OCI-LY7 (cell line): ENCODE results near the gene CAPS. TPM values are rescaled to one million over a fixed set of nuclear protein-coding genes. Genes with fewer than 3 reads are reported as not detected.

ENCODE experiments used
- BruUV-seq: library from RNA; stranded (reverse); fragments of 400-500 nt; replicated peaks from 2 replicates; lab custom pipeline; 2021; lab: Mats Ljungman, UMichigan
- CTCF ChIA-PET: fragments of 300-600 bp; sonication (Branson Sonifier 250); formaldehyde crosslinking; loops from one replicate; lab custom pipeline; 2022; ENCODE audit warnings: antibody characterized with exemption; ENCODE audit not compliant: unreplicated experiment; lab: Charles Lee
- POLR2A ChIA-PET: fragments of 300-600 bp; sonication (Branson Sonifier 250); formaldehyde crosslinking; loops from one replicate; lab custom pipeline; 2022; ENCODE audit warnings: antibody characterized with exemption; lab: Charles Lee
- DNase-seq: peaks from one replicate; pipeline ENCODE4 v3.0.0-alpha.2; 2015; ENCODE audit warnings: low spot score
- H2AFZ ChIP-seq: fragments of 200-600 bp; sonication (generic), shearing (Covaris generic); 2 replicates; pipeline ENCODE4 v1.6.1; 2014; ENCODE audit warnings: mild to moderate bottlenecking, antibody characterized with exemption, low read length, moderate library complexity
- H3K27ac ChIP-seq: fragments of 200-600 bp; sonication (generic); 2 replicates; pipeline ENCODE4 v1.5.1; 2014; ENCODE audit warnings: mixed run types, low read depth, mild to moderate bottlenecking, moderate library complexity, low read length, inconsistent platforms; ENCODE audit not compliant: poor library complexity, severe bottlenecking
- H3K36me3 ChIP-seq: fragments of 200-600 bp; sonication (generic); 2 replicates; pipeline ENCODE4 v1.6.1; 2014; ENCODE audit warnings: mild to moderate bottlenecking, antibody characterized with exemption, low read length, moderate library complexity, mixed read lengths; ENCODE audit not compliant: insufficient read depth
- H3K4me1 ChIP-seq: fragments of 200-600 bp; sonication (generic); 2 replicates; pipeline ENCODE4 v1.5.1; 2014; ENCODE audit warnings: mild to moderate bottlenecking, low read length; ENCODE audit not compliant: insufficient read depth, poor library complexity, severe bottlenecking
- H3K4me2 ChIP-seq: fragments of 200-600 bp; sonication (generic); 2 replicates; pipeline ENCODE4 v1.6.1; 2014; ENCODE audit warnings: mild to moderate bottlenecking, low read length
- H3K4me3 ChIP-seq: fragments of 200-600 bp; sonication (generic); 2 replicates; pipeline ENCODE4 v1.5.1; 2014; ENCODE audit warnings: mild to moderate bottlenecking, low read depth, low read length; ENCODE audit not compliant: poor library complexity, severe bottlenecking
- H3K79me2 ChIP-seq: fragments of 200-600 bp; sonication (generic); 2 replicates; pipeline ENCODE4 v1.6.1; 2016; ENCODE audit warnings: low read depth, mild to moderate bottlenecking, low read length, moderate library complexity, mixed read lengths; ENCODE audit not compliant: insufficient read depth
- H3K9me2 ChIP-seq: fragments of 200-600 bp; sonication (generic); 2 replicates; pipeline ENCODE4 v1.6.1; 2016; ENCODE audit warnings: mild to moderate bottlenecking, low read length, mixed read lengths; ENCODE audit not compliant: insufficient read depth
- H3K9me3 ChIP-seq: fragments of 200-600 bp; sonication (generic); 2 replicates; pipeline ENCODE4 v1.6.1; 2014; ENCODE audit warnings: mild to moderate bottlenecking, mixed run types, low read length, mixed read lengths
- H4K20me1 ChIP-seq: fragments of 200-600 bp; sonication (generic); 2 replicates; pipeline ENCODE4 v1.6.1; 2014; ENCODE audit warnings: mild to moderate bottlenecking, antibody characterized with exemption, low read length, moderate library complexity, mixed read lengths; ENCODE audit not compliant: insufficient read depth
- CTCF ChIP-seq: fragments of 200-600 bp; sonication (generic); conservative IDR thresholded peaks from 2 replicates; pipeline ENCODE4 v1.5.1; 2014; ENCODE audit warnings: mild to moderate bottlenecking, antibody characterized with exemption, low read length, moderate library complexity, mixed read lengths
- EZH2phosphoT487 ChIP-seq: fragments of 200-600 bp; sonication (generic); IDR thresholded peaks from 2 replicates; pipeline ENCODE4 v1.6.1; 2018; ENCODE audit warnings: low read depth, borderline replicate concordance, mild to moderate bottlenecking, mixed run types, antibody characterized with exemption, low read length, moderate library complexity, mixed read lengths
- intact Hi-C: fragments of 100-400 bp; cut with micrococcal nuclease; formaldehyde crosslinking; loops from one replicate; pipeline ENCODE4 v1.10.0; 2022; ENCODE audit not compliant: unreplicated experiment
- total RNA-seq, 2 experiments: library from RNA; depleted of rRNA in 1 of 2; stranded (reverse); fragments of >200 nt in 1 of 2; shearing (Covaris generic) in 1 of 2; gene quantifications; 2 replicates each; pipeline ENCODE4 v1.2.3, GENCODE V29; 2014 to 2022

CAPS gene
- total RNA-seq, 2 experiments from 2014 or later = 8.1 to 11.0 TPM

GRCh38 chr19:5934774-5935472, 20.9 kb downstream of the CAPS start:
- Histone ChIP-seq H3K27ac (no peak overlapping the region), H3K9me2 (no peaks in the 10 kb centered on the region), H3K79me2 (no peaks in the 10 kb centered on the region), H3K4me3 (no peak overlapping the region), H3K4me1 (no peaks in the 10 kb centered on the region), H2AFZ (no peak overlapping the region), H3K4me2 (no peak overlapping the region), H3K9me3 (no peaks in the 10 kb centered on the region), H4K20me1 (no peaks in the 10 kb centered on the region), H3K36me3 (peaks cover 85% of the 10 kb centered on the region)
- DNase-seq = no peak
- intact Hi-C loops = no loop called here
- no peak for TF ChIP-seq EZH2phosphoT487
- no peak for TF ChIP-seq CTCF
- no TSS peak for BruUV-seq
- ChIA-PET CTCF (no interaction called here), POLR2A (interaction anchor here (2.0 kb wide), 1 partner anchor 31 kb away, joined by 5 read pairs; the partner anchor contains the start of gene NDUFA11)

GRCh38 chr19:5935473-5936291, 21.6 kb downstream of the CAPS start:
- no peaks in the 10 kb centered on the region for H3K9me3 ChIP-seq
- H3K4me3 ChIP-seq = no peak overlapping the region
- ChIA-PET POLR2A (interaction anchor here (2.0 kb wide), 1 partner anchor 32 kb away, joined by 5 read pairs; the partner anchor contains the start of gene NDUFA11), CTCF (no interaction called here)
- H2AFZ ChIP-seq = no peak overlapping the region
- intact Hi-C loops = no loop called here
- H3K27ac ChIP-seq = no peak overlapping the region
- DNase-seq = no peak
- H3K36me3 ChIP-seq = peaks cover 85% of the 10 kb centered on the region
- no TSS peak for BruUV-seq
- no peaks in the 10 kb centered on the region for H3K4me1 ChIP-seq
- no peaks in the 10 kb centered on the region for H3K9me2 ChIP-seq
- H4K20me1 ChIP-seq = no peaks in the 10 kb centered on the region
- H3K79me2 ChIP-seq = no peaks in the 10 kb centered on the region
- no peak overlapping the region for H3K4me2 ChIP-seq
- TF ChIP-seq EZH2phosphoT487 = no peak
- no peak for TF ChIP-seq CTCF

GRCh38 chr19:5936292-5936592, 22.2 kb downstream of the CAPS start:
- H3K9me3 ChIP-seq = no peaks in the 10 kb centered on the region
- CTCF ChIA-PET = no interaction called here
- no peaks in the 10 kb centered on the region for H3K4me1 ChIP-seq
- intact Hi-C loops = no loop called here
- H2AFZ ChIP-seq = no peak overlapping the region
- no peak overlapping the region for H3K4me2 ChIP-seq
- no peaks in the 10 kb centered on the region for H3K79me2 ChIP-seq
- no peaks in the 10 kb centered on the region for H3K9me2 ChIP-seq
- no peak overlapping the region for H3K27ac ChIP-seq
- no peaks in the 10 kb centered on the region for H4K20me1 ChIP-seq
- TF ChIP-seq EZH2phosphoT487 = no peak
- TF ChIP-seq CTCF = no peak
- no peak for DNase-seq
- no TSS peak for BruUV-seq
- no peak overlapping the region for H3K4me3 ChIP-seq
- peaks cover 85% of the 10 kb centered on the region for H3K36me3 ChIP-seq
- POLR2A ChIA-PET = interaction anchor here (2.0 kb wide), 1 partner anchor 32 kb away, joined by 5 read pairs; the partner anchor contains the start of gene NDUFA11
